ENCODE measurements around the gene FIBCD1.

The FIBCD1 gene

GRCh38 chr9:130970052-130970451, 31.0 kb upstream of the FIBCD1 start:
- H3K4me3 ChIP-seq (ENCODE audit: low read depth, low read length) = no peak overlapping the region
- TF ChIP-seq, protein P1, sequence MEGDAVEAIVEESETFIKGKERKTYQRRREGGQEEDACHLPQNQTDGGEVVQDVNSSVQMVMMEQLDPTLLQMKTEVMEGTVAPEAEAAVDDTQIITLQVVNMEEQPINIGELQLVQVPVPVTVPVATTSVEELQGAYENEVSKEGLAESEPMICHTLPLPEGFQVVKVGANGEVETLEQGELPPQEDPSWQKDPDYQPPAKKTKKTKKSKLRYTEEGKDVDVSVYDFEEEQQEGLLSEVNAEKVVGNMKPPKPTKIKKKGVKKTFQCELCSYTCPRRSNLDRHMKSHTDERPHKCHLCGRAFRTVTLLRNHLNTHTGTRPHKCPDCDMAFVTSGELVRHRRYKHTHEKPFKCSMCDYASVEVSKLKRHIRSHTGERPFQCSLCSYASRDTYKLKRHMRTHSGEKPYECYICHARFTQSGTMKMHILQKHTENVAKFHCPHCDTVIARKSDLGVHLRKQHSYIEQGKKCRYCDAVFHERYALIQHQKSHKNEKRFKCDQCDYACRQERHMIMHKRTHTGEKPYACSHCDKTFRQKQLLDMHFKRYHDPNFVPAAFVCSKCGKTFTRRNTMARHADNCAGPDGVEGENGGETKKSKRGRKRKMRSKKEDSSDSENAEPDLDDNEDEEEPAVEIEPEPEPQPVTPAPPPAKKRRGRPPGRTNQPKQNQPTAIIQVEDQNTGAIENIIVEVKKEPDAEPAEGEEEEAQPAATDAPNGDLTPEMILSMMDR (IDR thresholded peaks at IDR 0.05; ENCODE audit: borderline replicate concordance, insufficient read depth, low read depth, low read length) = no peak

- TF ChIP-seq, protein P1 (IDR thresholded peaks at IDR 0.05; ENCODE audit: borderline replicate concordance, insufficient read depth, low read depth, low read length) = no peak
- no peak overlapping the region for H3K4me3 ChIP-seq (ENCODE audit: low read depth, low read length)
Observed at GRCh38 chr9:130965680-130966079, 26.6 kb upstream of the FIBCD1 start.

DNA sequence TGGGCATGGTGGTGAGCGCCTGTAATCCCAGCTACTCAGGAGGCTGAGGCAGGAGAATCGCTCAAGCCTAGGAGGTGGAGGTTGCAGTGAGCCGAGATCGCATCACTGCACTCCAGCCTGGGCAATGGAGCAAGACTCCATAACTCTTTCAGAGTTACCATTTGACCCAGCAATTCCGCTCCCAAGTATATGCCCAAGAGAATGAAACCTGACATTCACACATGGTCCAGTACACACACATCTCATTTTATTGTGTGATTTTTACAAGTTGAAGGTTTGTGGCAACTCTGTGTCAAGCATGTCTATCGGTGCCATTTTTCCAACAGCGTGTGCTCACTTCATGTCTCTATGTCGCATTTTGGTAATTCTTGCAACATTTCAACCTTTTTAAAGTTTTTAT, 24.9 kb upstream of the FIBCD1 start:
- no peak overlapping the region for H3K4me3 ChIP-seq (ENCODE audit: low read depth, low read length)

DNA sequence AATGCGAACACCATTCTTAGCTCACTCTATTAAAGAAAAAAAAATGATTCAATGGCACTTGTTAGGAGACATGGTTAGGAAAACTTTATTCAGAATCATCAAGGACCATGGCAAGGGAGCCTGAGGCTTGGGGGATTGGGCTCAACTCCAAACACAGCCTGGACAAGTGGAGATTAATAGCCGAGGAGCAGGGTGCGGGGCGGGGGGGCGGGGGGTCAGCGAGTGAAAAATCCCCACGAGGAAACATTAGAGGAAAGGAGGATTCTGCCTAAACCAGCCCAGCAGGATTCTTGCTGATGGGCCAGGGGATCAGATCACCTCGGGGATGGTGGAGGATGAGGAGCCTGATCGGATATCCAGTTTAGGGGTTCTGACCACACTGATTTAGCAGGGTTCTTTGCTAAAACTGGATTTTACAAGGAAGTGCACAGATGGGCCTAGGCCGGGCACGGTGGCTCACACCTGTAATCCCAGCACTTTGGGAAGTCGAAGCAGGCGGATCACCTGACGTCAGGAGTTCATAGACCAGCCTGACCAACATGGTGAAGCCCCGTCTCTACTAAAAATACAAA, 24.4 kb upstream of the FIBCD1 start:
- TF ChIP-seq, protein P1 (IDR thresholded peaks at IDR 0.05; ENCODE audit: borderline replicate concordance, insufficient read depth, low read depth, low read length) = no peak
- H3K4me3 ChIP-seq (ENCODE audit: low read depth, low read length) = no peak overlapping the region

More for the DNA sequence above, 24.9 kb upstream of the FIBCD1 start:
- TF ChIP-seq, protein P1 (IDR thresholded peaks at IDR 0.05; ENCODE audit: borderline replicate concordance, insufficient read depth, low read depth, low read length) = no peak

- no peak overlapping the region for H3K4me3 ChIP-seq (ENCODE audit: low read depth, low read length)
- TF ChIP-seq, protein P1 (IDR thresholded peaks at IDR 0.05; ENCODE audit: borderline replicate concordance, insufficient read depth, low read depth, low read length) = no peak
Observed at GRCh38 chr9:130962418-130963316, 23.6 kb upstream of the FIBCD1 start.

GRCh38 chr9:130961511-130962300, 22.7 kb upstream of the FIBCD1 start:
- H3K4me3 ChIP-seq (ENCODE audit: low read depth, low read length) = no peak overlapping the region
- TF ChIP-seq, protein P1 (IDR thresholded peaks at IDR 0.05; ENCODE audit: borderline replicate concordance, insufficient read depth, low read depth, low read length) = no peak
